ENCODE results near the gene STX2. TPM values are rescaled to one million over a fixed set of nuclear protein-coding genes. Genes with fewer than 3 reads are reported as not detected.

The STX2 gene
- total RNA-seq, 4 donors from 2014 or later = 1.2 to 14.1 (median 4.1) TPM

DNA sequence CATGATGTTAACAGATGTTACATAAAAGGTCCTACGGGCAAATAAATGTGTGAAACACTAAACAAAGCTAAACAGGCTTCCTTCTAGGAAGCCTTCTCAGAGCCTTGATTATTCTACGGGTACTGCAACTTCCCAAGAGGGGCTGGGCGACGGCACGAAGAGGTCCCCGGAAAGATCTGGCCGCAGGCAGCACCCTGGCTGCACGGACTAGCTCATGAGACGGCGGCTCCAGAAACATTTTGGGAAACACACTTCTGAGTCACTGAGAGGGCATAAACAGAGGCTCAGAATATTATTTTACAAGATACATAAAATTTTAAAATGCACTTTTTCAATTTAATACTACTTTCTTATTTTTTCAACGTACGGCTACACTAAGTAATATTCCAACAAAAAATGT lies 19.4 kb downstream of the STX2 start:
- H3K27me3 ChIP-seq = no peaks in the 10 kb centered on the region
- H3K9me3 ChIP-seq = no peaks in the 10 kb centered on the region
- DNase-seq = no peak
- H3K4me3 ChIP-seq = no peak overlapping the region
- TF ChIP-seq, protein P1, sequence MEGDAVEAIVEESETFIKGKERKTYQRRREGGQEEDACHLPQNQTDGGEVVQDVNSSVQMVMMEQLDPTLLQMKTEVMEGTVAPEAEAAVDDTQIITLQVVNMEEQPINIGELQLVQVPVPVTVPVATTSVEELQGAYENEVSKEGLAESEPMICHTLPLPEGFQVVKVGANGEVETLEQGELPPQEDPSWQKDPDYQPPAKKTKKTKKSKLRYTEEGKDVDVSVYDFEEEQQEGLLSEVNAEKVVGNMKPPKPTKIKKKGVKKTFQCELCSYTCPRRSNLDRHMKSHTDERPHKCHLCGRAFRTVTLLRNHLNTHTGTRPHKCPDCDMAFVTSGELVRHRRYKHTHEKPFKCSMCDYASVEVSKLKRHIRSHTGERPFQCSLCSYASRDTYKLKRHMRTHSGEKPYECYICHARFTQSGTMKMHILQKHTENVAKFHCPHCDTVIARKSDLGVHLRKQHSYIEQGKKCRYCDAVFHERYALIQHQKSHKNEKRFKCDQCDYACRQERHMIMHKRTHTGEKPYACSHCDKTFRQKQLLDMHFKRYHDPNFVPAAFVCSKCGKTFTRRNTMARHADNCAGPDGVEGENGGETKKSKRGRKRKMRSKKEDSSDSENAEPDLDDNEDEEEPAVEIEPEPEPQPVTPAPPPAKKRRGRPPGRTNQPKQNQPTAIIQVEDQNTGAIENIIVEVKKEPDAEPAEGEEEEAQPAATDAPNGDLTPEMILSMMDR (IDR thresholded peaks at IDR 0.05) = no peak
- H3K4me1 ChIP-seq = peaks cover 3 to 20% (median 11%) of the 10 kb centered on the region in 3 donors
- no peak overlapping the region for H3K27ac ChIP-seq
- intact Hi-C loops (cut with DNase I) = loop anchor here (5.0 kb wide), 1 partner anchor 57 kb away; no protein-coding TSS in a partner anchor
- H3K36me3 ChIP-seq = peaks cover 0 to 41% (median 4%) of the 10 kb centered on the region in 3 donors
- 89 to 92% methylated on average over 12 of the region's 12 CpGs for WGBS, 2 donors

DNA sequence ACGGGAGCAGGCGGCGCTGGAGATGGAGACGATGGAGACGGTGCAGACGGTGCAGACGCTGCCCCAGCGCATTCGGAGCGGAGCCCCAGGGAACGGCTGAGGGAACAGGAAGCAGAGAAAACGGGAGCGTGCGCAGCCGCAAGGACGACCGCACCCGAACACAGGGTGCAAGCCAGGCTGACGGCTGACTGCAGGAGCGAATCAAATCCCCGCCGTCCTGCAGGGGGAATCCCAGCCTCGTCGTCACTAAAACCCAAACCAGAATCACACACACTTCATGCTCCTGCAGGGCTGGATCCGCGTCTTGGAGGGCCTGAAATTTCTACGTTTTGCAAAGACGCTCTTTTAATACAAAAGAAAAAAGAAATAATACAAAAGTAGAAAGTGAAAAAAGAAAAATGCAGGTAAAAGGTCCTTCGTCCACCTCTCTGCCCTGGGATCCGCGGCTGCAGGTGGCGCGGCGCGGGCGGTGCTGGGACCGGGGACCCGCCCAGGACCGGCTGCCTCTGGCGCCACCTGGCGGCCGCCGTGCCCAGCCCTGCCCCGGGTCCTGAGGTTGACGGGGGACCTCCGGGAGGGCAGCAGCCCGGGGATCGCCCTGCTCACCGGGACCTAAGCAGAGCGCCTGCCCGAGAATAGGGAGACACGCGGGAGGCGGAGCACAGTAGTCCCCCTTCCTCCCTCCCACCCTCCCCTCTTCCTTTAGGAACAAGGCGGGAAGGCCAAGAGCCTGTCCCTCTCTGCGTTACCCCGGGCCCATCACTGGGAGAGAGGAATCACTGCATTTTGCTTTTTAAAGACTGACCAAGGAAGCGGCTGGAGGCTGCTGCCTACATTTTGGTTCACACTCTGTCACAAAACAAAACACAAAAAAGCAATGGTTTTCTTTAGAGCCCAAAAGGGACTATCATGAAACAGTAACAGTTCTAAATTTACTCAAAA lies 20.1 kb downstream of the STX2 start:
- H3K9me3 ChIP-seq = no peaks in the 10 kb centered on the region
- no peaks in the 10 kb centered on the region for H3K27me3 ChIP-seq
- 2 to 13% methylated on average over 34 to 37 of the region's 58 CpGs for WGBS, 2 donors
- peak overlapping the region; percentile 29 to 67 (median 48) for H3K4me3 ChIP-seq
- H3K27ac ChIP-seq = peak overlapping the region in 3 of 4 donors; percentile 47 to 64 (median 61)
- DNase-seq = no peak
- intact Hi-C loops (cut with DNase I) = loop anchor here (5.0 kb wide), 1 partner anchor 57 kb away; no protein-coding TSS in a partner anchor
- TF ChIP-seq, protein P1 (IDR thresholded peaks at IDR 0.05) = peak; percentile 85 to 95 (median 87)
- no peak for TF ChIP-seq POLR2A (IDR thresholded peaks at IDR 0.05)
- peaks cover 3 to 20% (median 11%) of the 10 kb centered on the region in 3 donors for H3K4me1 ChIP-seq
- H3K36me3 ChIP-seq = peaks cover 0 to 33% (median 4%) of the 10 kb centered on the region in 3 donors

DNA sequence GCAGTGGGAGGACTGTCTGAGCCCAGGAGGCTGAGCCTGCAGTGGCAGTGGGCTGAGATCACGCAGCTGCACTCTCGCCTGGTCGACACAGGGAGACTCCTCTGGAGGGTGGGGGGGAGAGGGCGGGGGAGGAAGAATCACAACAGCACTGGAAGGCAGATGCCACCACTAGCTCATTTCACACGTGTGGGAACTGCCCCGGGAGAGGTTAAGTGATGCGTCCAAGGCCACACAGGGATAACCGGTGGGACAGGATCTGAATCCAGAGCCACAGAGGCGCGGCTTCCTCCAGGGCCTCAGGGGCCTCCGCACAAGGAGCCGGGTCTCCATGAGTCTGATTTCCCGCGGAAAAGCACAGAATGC lies 20.8 kb downstream of the STX2 start:
- peak overlapping the region; percentile 29 to 67 (median 48) for H3K4me3 ChIP-seq
- H3K9me3 ChIP-seq = no peaks in the 10 kb centered on the region
- WGBS, 2 donors = 26 to 37% methylated on average over 4 to 9 of the region's 14 CpGs
- H3K4me1 ChIP-seq = peaks cover 3 to 20% (median 11%) of the 10 kb centered on the region in 3 donors
- intact Hi-C loops (cut with DNase I) = loop anchor here (5.0 kb wide), 1 partner anchor 56 kb away; no protein-coding TSS in a partner anchor
- no peaks in the 10 kb centered on the region for H3K27me3 ChIP-seq
- H3K27ac ChIP-seq = peak overlapping the region in 3 of 4 donors; percentile 19 to 61 (median 24)
- no peak for DNase-seq
- H3K36me3 ChIP-seq = peaks cover 0 to 28% (median 3%) of the 10 kb centered on the region in 3 donors
- TF ChIP-seq, protein P1 (IDR thresholded peaks at IDR 0.05) = no peak
- TF ChIP-seq POLR2A (IDR thresholded peaks at IDR 0.05) = no peak

DNA sequence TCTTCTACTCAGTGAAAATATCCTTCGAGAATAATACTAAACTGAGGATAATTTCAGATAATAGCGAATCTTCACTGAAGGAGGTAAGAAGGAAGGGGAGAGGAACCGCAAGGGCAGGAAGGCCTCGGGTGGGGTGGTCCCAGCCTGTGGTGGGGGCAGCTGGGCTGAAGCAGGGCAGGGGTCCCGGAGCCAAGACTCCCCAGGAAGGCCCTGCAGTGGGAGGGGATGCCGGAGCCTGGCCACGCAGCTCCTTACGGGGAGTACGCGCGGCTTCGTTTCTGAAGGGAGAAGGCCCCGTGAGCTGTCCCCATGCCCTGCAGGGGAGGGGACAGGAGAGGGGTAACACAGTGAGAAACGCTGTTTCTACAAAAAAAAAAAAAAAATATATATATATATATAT lies 21.2 kb downstream of the STX2 start:
- intact Hi-C loops (cut with DNase I) = loop anchor here (5.0 kb wide), 1 partner anchor 56 kb away; no protein-coding TSS in a partner anchor
- Histone ChIP-seq H3K36me3 (peaks cover 0 to 24% (median 0%) of the 10 kb centered on the region in 3 donors), H3K4me1 (peaks cover 3 to 20% (median 11%) of the 10 kb centered on the region in 3 donors), H3K27me3 (no peaks in the 10 kb centered on the region), H3K9me3 (no peaks in the 10 kb centered on the region), H3K27ac (peak overlapping the region in 1 of 4 donors; percentile 61), H3K4me3 (no peak overlapping the region)
- TF ChIP-seq, protein P1 (IDR thresholded peaks at IDR 0.05) = no peak
- TF ChIP-seq POLR2A (IDR thresholded peaks at IDR 0.05) = no peak
- no peak for DNase-seq
- 89 to 95% methylated on average over 6 to 13 of the region's 14 CpGs for WGBS, 2 donors

DNA sequence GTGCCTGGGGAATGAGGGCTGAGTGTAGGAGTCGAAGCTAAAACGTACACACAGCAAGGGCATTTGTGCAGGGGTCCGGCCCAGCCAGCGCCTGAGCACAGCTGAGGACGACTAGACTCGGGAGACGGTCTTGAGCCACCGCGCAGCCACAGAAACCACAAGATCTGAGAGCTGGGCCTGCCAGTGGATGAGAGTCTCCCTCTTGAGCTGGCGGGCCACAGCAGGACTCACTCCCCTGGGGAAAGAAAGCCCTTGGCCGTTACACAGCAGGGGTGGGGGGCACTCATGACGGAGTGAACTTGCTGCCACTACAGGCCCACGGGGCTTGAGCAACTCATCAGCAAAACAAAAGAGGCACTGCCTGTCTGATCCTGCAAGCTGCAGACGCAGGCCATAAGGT lies 23.0 kb downstream of the STX2 start:
- TF ChIP-seq POLR2A (IDR thresholded peaks at IDR 0.05) = no peak
- TF ChIP-seq, protein P1 (IDR thresholded peaks at IDR 0.05) = no peak
- Histone ChIP-seq H3K9me3 (no peaks in the 10 kb centered on the region), H3K4me3 (no peak overlapping the region), H3K4me1 (peaks cover 3 to 20% (median 11%) of the 10 kb centered on the region in 3 donors), H3K27ac (no peak overlapping the region), H3K27me3 (no peaks in the 10 kb centered on the region), H3K36me3 (peaks cover 0 to 23% (median 0%) of the 10 kb centered on the region in 3 donors)
- no peak for DNase-seq
- intact Hi-C loops (cut with DNase I) = loop anchor here (5.0 kb wide), 1 partner anchor 54 kb away; no protein-coding TSS in a partner anchor
- 77 to 80% methylated on average over 5 to 14 of the region's 14 CpGs for WGBS, 2 donors
